HepG2 (cell line): ENCODE measurements around the gene RAD9A. TPM values are rescaled to one million over a fixed set of nuclear protein-coding genes. Genes with fewer than 3 reads are reported as not detected.
A peak's percentile ranks its signal among the peaks of the same experiment; 100 is the strongest.

Experiments used
- GATAD2A ChIP-seq: IDR thresholded peaks from 2 replicates; pipeline ENCODE4 v1.6.1; 2016
- JUNB ChIP-seq: sonication (generic); formaldehyde crosslinking; IDR thresholded peaks from 2 replicates; pipeline ENCODE4 v1.8.0; 2022; ENCODE audit warnings: missing genetic modification reagents, mild to moderate bottlenecking, borderline replicate concordance
- NR2F1 ChIP-seq, 2 experiments: fragments of 450-650 bp in 1 of 2; formaldehyde crosslinking in 1 of 2; IDR thresholded peaks; 2 replicates each; pipeline versions ENCODE4 v1.5.0 to v1.6.1; 2016 to 2020; ENCODE audit warnings: mild to moderate bottlenecking in 1 of 2, missing compliant biosample characterization in 1 of 2, missing genetic modification reagents in 1 of 2, moderate library complexity in 1 of 2
- PHF21A ChIP-seq: sonication (generic); formaldehyde crosslinking; IDR thresholded peaks from 2 replicates; pipeline ENCODE4 v1.5.0; 2020; ENCODE audit warnings: mild to moderate bottlenecking, missing genetic modification reagents
- SIN3B ChIP-seq: fragments of 150-350 bp; IDR thresholded peaks from 2 replicates; pipeline ENCODE4 v1.6.1; 2014; ENCODE audit warnings: low read length
- SP140L ChIP-seq: sonication (generic); formaldehyde crosslinking; IDR thresholded peaks from 2 replicates; pipeline ENCODE4 v1.4.0; 2020; ENCODE audit warnings: missing genetic modification reagents, borderline replicate concordance
- ZNF326 ChIP-seq: sonication (generic); formaldehyde crosslinking; IDR thresholded peaks from 2 replicates; pipeline ENCODE4 v1.4.0; 2020; ENCODE audit warnings: missing genetic modification reagents, borderline replicate concordance
- ZNF569 ChIP-seq: sonication (generic); formaldehyde crosslinking; IDR thresholded peaks from 2 replicates; pipeline ENCODE4 v1.5.0; 2020; ENCODE audit warnings: mild to moderate bottlenecking, missing genetic modification reagents, moderate library complexity, borderline replicate concordance
- ZNF616 ChIP-seq: sonication (generic); formaldehyde crosslinking; IDR thresholded peaks from 2 replicates; pipeline ENCODE4 v1.5.0; 2020; ENCODE audit warnings: low read depth, mild to moderate bottlenecking, missing genetic modification reagents
- ZNF713 ChIP-seq: sonication (generic); formaldehyde crosslinking; IDR thresholded peaks from 2 replicates; pipeline ENCODE4 v1.4.0; 2020; ENCODE audit warnings: mild to moderate bottlenecking, missing genetic modification reagents
- ZNF749 ChIP-seq: sonication (generic); formaldehyde crosslinking; IDR thresholded peaks from 2 replicates; pipeline ENCODE4 v1.8.0; 2022; ENCODE audit warnings: mild to moderate bottlenecking, missing genetic modification reagents, moderate library complexity, borderline replicate concordance
- polyA plus RNA-seq, 8 experiments: library from polyadenylated mRNA; depleted of rRNA in 3 of 8; stranded (reverse) in 7 of 8; unstranded in 1 of 8; fragments of >200 nt; fragmentation: Illumina TruSeq in 4 of 8; extraction: Trizol in 4 of 8; gene quantifications; 2 replicates each; pipeline versions ENCODE4 v1.2.1 to v1.2.3, GENCODE V29; 2011 to 2016; ENCODE audit warnings: low read depth in 4 of 8, missing spikeins in 1 of 8, mixed read lengths in 1 of 8; ENCODE audit not compliant: insufficient read depth in 1 of 8
- total RNA-seq, 5 experiments: library from RNA; depleted of rRNA; stranded (reverse); fragments of >200 nt; fragmentation: Illumina TruSeq; extraction: Trizol; gene quantifications; 2 replicates each; pipeline ENCODE4 v1.2.3, GENCODE V29; 2016; ENCODE audit warnings: low read depth in 1 of 5
- TF ChIP-seq, protein P1 (sequence below): sonication (generic); formaldehyde crosslinking; IDR thresholded peaks from 2 replicates; pipeline ENCODE4 v1.5.0; 2020; ENCODE audit warnings: mild to moderate bottlenecking, missing genetic modification reagents, borderline replicate concordance
- TF ChIP-seq, protein P2 (sequence below): sonication (generic); formaldehyde crosslinking; IDR thresholded peaks from 2 replicates; pipeline ENCODE4 v1.5.1; 2020; ENCODE audit warnings: mild to moderate bottlenecking, missing genetic modification reagents, moderate library complexity
- TF ChIP-seq, protein P3 (sequence below): sonication (generic); formaldehyde crosslinking; IDR thresholded peaks from 2 replicates; pipeline ENCODE4 v1.4.0; 2020; ENCODE audit warnings: missing genetic modification reagents, borderline replicate concordance

Gene RAD9A
- total and polyA plus RNA-seq, 2 of the 13 experiments (the other 11 are each of a cell fraction or from before 2014, with no cell fraction given) = 10.1 to 15.7 TPM

DNA sequence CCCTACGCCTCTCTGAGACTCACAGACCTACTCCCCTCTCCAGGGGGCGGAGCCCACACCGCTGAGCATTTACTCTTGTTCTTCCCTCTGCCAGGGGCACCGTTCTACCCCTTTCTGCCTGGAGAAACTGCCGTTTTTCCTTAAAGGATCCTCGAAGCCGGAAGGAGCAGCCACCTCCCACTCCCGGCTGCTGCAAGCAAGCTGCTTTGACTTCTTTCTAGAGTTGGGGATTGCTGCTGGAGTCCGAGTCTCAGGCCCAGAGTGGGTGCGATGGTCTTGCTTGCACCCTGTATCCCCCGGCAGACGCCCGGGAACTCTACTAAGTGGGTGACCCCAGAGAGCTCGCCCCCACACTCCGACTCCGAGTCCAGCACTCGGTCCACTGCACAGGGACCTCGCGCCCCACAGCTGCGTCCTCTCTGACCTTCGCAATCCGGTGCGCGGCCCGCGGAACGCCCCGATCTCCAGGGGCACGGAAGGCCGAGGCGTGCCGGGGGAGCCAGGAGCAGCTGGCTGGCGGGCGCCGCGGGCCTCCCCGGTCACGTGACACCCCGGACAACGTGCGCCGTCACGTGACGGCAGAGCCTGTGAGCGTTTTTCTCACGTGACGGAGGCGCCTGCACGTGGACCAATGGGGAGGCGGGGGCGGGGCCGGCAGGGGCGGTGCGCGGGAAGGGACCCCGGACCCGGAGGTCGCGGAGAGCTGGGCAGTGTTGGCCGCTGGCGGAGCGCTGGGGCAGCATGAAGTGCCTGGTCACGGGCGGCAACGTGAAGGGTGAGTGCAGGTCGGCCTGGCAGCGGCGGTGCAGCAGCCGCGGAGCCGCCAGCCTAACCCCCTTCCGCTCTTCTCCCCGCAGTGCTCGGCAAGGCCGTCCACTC, at the start of gene RAD9A (continued):
- TF ChIP-seq, protein P1, sequence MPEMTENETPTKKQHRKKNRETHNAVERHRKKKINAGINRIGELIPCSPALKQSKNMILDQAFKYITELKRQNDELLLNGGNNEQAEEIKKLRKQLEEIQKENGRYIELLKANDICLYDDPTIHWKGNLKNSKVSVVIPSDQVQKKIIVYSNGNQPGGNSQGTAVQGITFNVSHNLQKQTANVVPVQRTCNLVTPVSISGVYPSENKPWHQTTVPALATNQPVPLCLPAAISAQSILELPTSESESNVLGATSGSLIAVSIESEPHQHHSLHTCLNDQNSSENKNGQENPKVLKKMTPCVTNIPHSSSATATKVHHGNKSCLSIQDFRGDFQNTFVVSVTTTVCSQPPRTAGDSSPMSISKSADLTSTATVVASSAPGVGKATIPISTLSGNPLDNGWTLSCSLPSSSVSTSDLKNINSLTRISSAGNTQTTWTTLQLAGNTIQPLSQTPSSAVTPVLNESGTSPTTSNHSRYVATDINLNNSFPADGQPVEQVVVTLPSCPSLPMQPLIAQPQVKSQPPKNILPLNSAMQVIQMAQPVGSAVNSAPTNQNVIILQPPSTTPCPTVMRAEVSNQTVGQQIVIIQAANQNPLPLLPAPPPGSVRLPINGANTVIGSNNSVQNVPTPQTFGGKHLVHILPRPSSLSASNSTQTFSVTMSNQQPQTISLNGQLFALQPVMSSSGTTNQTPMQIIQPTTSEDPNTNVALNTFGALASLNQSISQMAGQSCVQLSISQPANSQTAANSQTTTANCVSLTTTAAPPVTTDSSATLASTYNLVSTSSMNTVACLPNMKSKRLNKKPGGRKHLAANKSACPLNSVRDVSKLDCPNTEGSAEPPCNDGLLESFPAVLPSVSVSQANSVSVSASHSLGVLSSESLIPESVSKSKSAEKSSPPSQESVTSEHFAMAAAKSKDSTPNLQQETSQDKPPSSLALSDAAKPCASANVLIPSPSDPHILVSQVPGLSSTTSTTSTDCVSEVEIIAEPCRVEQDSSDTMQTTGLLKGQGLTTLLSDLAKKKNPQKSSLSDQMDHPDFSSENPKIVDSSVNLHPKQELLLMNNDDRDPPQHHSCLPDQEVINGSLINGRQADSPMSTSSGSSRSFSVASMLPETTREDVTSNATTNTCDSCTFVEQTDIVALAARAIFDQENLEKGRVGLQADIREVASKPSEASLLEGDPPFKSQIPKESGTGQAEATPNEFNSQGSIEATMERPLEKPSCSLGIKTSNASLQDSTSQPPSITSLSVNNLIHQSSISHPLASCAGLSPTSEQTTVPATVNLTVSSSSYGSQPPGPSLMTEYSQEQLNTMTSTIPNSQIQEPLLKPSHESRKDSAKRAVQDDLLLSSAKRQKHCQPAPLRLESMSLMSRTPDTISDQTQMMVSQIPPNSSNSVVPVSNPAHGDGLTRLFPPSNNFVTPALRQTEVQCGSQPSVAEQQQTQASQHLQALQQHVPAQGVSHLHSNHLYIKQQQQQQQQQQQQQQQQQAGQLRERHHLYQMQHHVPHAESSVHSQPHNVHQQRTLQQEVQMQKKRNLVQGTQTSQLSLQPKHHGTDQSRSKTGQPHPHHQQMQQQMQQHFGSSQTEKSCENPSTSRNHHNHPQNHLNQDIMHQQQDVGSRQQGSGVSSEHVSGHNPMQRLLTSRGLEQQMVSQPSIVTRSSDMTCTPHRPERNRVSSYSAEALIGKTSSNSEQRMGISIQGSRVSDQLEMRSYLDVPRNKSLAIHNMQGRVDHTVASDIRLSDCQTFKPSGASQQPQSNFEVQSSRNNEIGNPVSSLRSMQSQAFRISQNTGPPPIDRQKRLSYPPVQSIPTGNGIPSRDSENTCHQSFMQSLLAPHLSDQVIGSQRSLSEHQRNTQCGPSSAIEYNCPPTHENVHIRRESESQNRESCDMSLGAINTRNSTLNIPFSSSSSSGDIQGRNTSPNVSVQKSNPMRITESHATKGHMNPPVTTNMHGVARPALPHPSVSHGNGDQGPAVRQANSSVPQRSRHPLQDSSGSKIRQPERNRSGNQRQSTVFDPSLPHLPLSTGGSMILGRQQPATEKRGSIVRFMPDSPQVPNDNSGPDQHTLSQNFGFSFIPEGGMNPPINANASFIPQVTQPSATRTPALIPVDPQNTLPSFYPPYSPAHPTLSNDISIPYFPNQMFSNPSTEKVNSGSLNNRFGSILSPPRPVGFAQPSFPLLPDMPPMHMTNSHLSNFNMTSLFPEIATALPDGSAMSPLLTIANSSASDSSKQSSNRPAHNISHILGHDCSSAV = no peak; the same call in 1 of the 2 replicates
- TF ChIP-seq ZNF749 (no peak; the same call in 1 of the 2 replicates), ZNF569 (CRISPR knock-in tag) (no peak), JUNB (CRISPR knock-in tag) (0 out of 2 replicates have a peak, but pooled peaks have one; percentile 44), GATAD2A (CRISPR knock-in tag) (no peak; the same call in 1 of the 2 replicates), NR2F1 (CRISPR knock-in tag; IDR thresholded peaks at IDR 0.05) (peak; percentile 19 to 66; a peak in 2 of 4 replicates), ZNF326 (CRISPR knock-in tag) (no peak), ZNF713 (no peak), ZNF616 (CRISPR knock-in tag) (peak; percentile 71; the same call in 1 of the 2 replicates), SP140L (CRISPR knock-in tag) (no peak), SIN3B (peak; percentile 53; the same call in 1 of the 2 replicates), PHF21A (CRISPR knock-in tag) (0 out of 2 replicates have a peak, but pooled peaks have one; percentile 18)
- TF ChIP-seq, protein P2, sequence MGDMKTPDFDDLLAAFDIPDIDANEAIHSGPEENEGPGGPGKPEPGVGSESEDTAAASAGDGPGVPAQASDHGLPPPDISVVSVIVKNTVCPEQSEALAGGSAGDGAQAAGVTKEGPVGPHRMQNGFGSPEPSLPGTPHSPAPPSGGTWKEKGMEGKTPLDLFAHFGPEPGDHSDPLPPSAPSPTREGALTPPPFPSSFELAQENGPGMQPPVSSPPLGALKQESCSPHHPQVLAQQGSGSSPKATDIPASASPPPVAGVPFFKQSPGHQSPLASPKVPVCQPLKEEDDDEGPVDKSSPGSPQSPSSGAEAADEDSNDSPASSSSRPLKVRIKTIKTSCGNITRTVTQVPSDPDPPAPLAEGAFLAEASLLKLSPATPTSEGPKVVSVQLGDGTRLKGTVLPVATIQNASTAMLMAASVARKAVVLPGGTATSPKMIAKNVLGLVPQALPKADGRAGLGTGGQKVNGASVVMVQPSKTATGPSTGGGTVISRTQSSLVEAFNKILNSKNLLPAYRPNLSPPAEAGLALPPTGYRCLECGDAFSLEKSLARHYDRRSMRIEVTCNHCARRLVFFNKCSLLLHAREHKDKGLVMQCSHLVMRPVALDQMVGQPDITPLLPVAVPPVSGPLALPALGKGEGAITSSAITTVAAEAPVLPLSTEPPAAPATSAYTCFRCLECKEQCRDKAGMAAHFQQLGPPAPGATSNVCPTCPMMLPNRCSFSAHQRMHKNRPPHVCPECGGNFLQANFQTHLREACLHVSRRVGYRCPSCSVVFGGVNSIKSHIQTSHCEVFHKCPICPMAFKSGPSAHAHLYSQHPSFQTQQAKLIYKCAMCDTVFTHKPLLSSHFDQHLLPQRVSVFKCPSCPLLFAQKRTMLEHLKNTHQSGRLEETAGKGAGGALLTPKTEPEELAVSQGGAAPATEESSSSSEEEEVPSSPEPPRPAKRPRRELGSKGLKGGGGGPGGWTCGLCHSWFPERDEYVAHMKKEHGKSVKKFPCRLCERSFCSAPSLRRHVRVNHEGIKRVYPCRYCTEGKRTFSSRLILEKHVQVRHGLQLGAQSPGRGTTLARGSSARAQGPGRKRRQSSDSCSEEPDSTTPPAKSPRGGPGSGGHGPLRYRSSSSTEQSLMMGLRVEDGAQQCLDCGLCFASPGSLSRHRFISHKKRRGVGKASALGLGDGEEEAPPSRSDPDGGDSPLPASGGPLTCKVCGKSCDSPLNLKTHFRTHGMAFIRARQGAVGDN (CRISPR knock-in tag) = peak; percentile 98
- TF ChIP-seq, protein P3, sequence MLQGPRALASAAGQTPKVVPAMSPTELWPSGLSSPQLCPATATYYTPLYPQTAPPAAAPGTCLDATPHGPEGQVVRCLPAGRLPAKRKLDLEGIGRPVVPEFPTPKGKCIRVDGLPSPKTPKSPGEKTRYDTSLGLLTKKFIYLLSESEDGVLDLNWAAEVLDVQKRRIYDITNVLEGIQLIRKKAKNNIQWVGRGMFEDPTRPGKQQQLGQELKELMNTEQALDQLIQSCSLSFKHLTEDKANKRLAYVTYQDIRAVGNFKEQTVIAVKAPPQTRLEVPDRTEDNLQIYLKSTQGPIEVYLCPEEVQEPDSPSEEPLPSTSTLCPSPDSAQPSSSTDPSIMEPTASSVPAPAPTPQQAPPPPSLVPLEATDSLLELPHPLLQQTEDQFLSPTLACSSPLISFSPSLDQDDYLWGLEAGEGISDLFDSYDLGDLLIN (CRISPR knock-in tag) = peak; percentile 71; the same call in 1 of the 2 replicates
